Epithelial cell of prostate (primary cell): Measurements from ENCODE around the gene CADM1.

ENCODE experiments used
- DNase-seq: peaks from one replicate; pipeline ENCODE4 v3.0.0-alpha.2; 2011; ENCODE audit warnings: low read depth, low spot score
- H3K27ac ChIP-seq: fragments of 450-650 bp; 2 replicates; pipeline ENCODE4 v1.5.1; 2017; ENCODE audit warnings: mild to moderate bottlenecking

The CADM1 gene

DNA sequence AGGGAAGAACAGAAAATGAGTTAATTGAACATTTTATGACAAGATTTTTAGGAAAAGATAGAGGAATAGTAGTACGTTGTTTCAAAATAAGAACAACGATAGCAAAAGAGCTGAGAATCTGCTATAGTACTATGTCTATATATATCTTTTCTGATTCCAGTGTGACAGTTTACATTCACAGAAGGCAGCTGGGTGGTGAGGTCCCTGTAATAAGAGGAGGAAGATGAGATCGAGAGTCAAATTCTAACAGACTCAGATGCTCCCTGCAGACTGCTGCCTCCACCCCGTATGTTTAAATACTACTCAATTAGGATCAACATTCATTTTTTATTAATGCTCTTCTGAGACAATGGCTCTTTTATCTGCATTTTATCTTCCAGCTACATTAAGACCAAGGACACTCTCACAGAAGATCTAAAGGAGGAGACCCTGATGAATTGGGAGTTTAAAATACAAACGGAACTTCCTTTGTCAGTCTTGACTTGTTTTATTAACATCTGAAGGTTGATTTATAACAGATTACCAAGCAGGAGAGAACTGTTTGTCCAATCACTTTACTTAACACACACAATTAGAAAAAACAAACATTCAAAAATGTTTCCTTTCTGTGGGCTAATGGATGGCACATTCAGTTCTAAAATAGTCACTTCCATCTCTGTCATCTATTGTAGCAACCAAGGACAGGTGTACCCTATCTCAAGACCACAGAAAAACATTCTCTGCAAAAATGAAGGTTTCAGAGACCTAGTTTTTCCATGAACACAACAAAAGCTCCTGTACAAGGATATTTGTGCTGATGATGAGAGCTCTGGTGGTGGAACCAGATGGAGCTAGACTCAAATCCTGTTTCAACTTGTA, 240.2 kb downstream of the CADM1 start:
- H3K27ac ChIP-seq, result no peak overlapping the region
- DNase-seq, result no peak

DNA sequence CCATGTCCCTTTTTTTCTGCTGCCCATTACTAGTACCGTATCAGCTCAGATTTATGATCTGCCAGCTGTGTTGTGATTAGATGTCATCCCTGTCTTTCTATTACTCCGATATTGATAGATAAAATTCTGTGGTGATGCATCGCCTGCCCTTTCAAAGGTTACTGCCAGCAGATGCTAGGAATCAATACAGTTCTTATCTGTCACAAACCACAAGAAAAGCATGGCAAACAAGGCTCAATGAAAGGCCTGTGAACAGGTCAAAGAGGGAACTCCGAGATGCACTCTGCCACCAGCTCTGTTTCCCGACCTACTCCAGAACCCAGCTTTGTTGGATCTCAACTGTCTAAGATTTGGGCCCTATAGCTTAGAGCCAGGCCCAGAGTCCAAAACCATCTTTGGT, 246.0 kb downstream of the CADM1 start:
- DNase-seq, result no peak
- no peak overlapping the region for H3K27ac ChIP-seq

DNA sequence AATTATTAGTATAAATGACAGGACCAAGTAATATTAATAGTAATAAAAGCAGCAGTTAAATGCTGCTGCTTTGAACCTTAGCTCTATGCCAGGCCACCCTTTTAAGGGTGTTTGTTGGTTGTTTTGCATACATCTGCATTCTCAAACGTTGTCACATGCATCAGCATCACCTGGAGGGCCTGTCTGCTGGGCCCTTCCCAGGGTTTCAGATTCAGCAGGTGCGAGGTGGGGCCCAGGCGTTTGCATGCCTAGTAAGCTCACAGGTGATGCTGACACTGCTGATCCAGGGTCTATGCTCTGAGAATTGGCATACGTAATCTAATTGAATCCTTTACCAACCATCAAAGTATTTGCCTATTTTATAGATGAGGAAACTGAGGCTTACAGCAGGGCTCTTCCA, 246.5 kb downstream of the CADM1 start:
- DNase-seq, result no peak
- H3K27ac ChIP-seq, result no peak overlapping the region

DNA sequence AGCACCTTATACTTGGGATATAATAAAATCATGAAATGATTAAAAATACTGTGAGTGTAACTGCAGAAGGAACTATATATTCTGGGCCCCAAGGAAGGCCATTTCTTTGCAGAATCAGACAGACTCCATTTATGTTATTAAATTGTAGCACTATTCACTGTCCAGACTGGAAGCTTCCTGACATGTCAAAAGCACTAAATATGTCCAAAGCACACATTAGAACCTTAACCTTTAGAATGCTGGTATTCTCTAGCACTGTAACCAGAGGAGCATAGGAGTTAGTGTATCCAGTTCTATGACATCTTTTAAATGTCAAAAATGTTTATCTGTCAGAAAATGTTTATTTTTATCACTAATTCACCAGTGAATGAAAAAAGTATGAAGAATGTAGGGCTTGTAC, 246.9 kb downstream of the CADM1 start:
- H3K27ac ChIP-seq, result no peak overlapping the region
- no peak for DNase-seq

DNA sequence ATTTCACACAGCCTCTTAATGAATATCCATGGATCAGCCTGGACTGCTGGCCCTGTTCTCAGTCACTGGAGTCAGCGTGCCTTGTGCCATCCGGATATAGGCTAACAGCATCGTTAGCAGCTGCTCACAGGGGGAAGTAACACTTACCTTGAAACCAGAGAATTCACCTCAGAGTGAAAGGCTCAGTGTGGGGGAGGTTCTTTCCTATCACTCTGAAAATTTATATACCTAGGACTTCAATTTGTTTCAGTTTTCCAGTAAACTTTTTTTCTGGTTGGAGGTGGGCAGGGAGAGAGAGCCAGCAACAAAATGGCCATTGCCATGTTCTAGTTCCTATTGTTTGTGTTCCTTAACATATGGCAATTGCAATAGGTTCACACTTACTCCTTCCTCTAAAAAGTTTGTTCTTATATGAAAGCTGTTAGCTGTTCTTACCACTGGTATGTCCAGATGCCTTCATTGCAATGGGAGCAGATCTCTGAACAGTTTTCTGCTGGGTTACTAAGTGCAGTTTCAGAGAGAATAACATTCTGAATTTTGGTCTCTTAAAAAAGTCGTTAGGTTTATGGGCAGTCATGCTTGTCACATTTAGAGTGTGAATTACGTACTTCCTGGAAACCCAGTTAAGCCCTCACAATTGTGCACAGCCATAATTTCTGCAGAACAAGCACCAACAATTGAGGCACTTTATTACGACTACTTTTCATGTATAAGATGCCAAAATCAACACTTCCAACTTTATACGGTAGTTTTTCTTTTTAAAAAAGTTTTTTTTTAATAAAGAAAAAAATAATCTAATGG, 247.6 kb downstream of the CADM1 start:
- no peak for DNase-seq

DNA sequence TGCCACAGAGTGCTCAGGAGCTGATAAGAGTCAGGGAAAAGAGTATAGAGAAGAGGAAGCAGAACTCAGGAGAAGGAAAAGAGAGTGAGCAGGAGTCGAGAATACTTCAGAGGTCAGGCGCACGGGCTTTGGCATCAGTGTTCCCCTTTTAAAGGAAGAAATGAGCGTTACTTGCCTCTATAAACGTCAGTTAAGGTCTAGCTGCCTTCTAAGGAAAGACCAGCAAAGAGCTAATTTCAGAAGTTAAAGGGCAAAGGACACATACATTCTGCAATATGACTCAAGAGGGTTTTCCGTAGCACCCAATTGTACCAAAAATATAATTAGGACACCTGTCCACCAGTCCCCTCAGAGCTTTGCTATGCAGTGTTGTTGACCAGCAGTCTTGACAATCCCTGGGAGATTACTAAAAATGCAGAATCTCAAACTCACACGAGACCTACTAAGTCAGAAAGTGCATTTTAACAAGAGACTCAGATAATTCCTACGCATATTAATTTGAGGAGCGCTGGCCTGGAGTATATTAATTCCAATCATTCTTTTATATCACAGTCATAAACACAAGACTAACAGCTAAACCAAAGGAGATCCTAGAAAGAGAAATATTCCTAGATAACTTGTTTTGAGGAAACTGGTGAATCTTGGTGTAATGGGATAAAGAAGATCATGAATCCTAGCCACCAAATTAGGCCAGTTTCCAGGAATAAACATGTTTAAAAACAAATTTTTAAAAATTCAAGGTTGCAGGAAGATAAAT, 249.0 kb downstream of the CADM1 start:
- no peak for DNase-seq

More for the DNA sequence above, 247.6 kb downstream of the CADM1 start:
- H3K27ac ChIP-seq, result no peak overlapping the region

DNA sequence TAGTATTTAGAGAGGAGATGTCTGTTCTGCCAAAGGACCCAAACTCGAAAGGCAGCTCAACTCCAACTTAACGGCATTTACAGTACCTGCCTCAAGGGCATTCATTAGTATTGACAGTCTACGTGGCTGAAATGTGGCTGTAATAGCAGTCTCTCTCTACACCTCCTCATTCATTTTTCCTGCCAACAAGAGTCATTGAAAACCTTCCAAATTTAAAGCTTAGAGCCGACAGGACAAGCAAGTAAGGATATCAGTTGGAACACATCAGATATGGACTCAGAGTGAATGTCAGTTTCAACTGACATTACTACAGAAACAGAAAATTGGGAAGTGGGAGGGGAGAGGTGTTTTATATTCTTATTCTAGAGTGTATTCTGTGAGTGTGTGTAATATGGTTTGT, 253.1 kb downstream of the CADM1 start:
- no peak for DNase-seq
- H3K27ac ChIP-seq, result no peak overlapping the region

More for the DNA sequence above, 249.0 kb downstream of the CADM1 start:
- H3K27ac ChIP-seq, result no peak overlapping the region

DNA sequence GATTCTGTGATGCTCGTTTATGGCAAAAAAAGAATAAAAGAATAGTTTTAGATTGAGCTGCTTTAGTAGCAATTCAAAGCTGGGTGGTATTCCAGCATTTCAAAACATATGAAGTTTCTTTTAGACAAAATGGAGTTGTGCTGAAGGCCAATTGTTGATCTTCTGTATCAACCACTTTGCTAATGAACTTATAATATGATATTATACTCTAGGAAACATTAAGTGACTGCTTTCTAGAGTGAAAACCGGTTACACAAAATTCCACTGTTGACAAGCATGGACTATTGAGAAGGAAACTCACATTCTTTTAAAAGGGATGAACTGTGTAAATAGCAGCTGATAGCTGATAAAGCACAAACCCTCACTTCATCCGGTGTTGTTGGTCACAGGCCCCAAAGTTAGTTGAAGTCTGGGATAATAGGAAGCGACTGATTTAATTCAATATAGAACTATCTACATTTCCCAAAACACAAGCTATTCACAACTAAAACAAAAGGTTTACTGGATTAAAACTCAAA, 255.1 kb downstream of the CADM1 start:
- no peak overlapping the region for H3K27ac ChIP-seq
- DNase-seq, result no peak

DNA sequence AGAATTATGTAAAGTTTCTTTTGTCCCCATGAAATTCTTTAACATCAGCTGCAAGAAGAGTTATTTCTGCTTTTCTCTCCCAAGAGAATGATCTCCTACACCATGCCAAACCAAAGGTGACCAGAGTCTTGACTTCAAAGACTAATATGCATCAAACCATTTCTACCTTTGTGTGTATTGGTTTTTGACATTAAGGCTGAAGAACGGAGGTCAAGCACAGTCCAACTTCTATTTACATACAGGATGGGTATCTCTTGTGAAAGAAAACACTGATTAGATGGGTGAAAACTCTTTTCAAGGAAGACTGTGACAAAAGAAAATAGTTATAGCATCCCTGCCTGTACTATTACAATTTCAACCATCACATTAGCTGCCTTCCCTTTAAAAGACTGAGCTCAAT, 256.3 kb downstream of the CADM1 start:
- DNase-seq, result no peak
- H3K27ac ChIP-seq, result no peak overlapping the region

DNA sequence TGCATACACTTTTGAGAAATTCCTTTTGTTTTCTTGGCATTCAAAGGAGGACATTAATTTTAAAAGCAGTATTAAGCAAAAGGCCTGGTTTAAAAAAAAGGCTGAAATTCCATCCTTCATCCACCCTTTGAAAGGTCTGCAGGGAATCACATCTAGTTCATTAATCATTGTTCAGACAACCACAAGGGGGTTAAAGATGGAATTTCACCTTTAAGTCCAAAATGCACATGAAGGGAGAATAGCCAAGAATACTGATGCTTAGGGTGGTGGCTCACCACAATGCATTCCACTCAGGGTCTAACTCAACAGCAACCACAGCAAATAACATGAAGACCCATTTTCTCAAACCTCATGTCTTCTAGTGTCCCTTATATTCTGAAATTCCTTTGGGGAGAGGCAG, 256.9 kb downstream of the CADM1 start:
- H3K27ac ChIP-seq, result no peak overlapping the region
- no peak for DNase-seq

DNA sequence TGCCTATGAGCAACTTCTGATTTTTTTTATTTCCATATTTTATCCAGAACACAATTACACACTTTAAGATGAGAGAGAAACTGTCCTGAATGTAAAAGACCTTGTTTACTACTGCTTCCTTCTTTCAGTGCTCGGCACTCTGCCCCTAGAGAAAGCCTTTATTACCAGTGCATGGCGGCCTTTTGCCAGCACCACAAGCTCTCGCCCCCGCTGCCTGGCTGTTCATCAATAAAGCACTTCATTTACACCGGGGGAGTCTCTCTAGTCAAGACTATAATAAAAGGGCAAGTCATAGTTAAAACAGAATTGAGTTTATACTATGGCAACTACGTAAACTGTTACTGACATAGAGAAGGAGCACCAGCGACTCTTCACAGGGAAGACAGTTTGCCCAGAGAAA, 259.5 kb downstream of the CADM1 start:
- no peak overlapping the region for H3K27ac ChIP-seq
- DNase-seq, result no peak

DNA sequence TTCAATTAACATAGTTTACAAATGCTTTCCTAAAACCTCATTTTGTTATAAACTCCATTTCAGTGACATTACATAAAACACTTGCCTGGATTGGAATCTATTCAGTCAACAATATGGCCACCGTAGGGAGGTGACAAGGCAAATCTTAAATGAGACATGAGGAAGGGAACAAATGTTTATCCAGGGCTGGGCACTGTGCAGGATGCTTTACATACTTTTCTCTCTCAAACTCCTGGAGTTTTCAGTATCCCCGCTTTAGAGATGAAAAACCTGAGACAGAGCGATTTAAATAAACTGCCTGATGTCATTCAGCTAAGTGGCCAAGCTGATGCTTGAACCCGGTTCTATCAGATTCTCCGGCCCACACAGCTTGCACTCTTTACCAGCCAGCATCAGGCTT, 259.9 kb downstream of the CADM1 start:
- DNase-seq, result no peak
- no peak overlapping the region for H3K27ac ChIP-seq

DNA sequence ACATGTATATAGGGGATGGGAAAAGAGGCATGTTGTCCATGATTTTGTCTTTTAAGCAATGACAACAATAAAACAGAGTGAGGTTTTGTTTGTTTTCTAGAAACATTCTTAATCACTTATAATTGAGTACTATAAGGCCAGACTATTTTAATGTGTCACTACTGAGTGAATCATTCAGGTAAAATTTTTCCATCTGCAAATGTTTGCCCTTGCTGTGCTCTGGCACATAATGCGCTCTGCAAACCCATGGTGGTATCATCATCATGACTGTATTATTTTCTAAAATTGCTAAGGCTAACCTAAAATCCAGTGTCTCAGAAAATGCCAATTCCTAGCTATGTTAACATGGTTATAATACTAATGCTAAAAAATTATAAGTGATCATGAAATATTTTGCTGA, 261.2 kb downstream of the CADM1 start:
- H3K27ac ChIP-seq, result no peak overlapping the region
- DNase-seq, result no peak

DNA sequence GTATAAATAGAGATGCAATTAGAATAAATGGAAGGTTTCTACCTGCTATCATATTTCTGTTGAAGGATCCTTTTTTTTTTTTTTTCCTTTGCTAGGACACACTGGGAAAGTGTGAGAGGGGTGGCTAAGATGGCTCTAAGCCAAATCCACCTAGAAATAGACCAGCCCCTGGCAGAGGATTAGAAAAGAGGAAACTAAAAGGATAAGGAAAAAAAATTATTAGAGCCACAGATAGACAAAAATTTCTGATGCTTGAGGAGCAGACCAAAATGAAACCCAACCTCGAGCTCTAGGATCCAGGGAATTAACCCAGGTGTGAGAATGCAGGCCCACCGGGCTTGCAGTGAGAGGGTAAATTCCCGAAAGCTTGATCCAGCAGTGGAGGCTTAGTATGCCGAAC, 262.3 kb downstream of the CADM1 start:
- no peak for DNase-seq
- H3K27ac ChIP-seq, result no peak overlapping the region

DNA sequence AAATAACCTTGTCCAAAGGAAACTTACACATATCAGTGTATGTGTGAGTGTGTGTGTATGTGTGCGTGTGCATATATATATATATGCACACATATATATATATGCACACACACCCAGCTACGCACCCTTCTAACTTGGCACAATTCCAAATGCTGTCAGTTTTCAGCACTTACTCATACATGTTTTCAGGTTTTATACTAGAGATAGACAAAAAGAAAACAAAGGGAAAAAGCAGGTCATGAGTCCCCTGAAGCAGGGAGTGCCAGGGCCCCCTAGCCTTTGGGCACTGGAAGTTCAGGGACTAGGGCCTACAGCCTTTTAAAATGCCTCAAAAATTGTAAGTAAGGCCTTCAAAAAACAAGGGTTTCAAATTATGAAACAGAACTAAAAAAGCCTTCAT, 265.4 kb downstream of the CADM1 start:
- no peak for DNase-seq
- H3K27ac ChIP-seq, result no peak overlapping the region

DNA sequence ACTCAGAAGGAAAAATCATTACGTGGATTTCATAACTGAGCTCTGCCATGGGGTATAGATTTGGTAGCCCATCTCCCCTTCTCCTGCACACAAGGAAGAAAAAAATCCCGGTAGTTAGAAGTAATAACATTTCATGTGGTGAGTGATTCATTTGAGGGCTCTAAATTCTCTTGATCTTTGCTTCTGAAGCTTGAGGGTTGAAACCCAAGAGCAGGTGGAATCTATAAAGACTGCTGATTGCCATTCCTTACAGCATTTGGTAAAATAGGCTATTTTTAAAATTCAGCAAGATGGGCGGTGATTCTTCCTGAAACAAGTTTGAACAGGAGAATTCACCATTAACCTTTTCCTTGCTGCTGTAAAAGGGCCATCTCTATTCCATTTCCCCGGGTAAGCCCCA, 266.1 kb downstream of the CADM1 start:
- no peak for DNase-seq
- H3K27ac ChIP-seq, result no peak overlapping the region

DNA sequence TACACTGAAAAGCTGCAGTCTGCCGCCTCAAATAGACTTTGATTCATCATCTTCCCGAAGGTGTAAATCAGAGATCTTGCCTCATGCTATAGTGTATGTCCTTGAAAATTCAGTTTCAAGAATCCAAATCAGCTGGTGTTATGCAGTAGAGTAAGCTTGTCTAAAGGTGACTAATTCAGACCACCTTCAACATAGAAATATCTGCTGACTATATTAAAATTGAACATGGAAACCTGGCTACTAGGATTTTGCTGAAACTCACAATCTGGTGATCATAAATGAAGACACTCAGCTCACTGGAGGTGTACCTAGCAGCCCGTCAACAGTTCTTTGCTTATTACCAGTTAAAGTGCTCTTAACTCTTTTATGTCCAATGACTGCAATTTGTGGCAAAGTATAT, 266.6 kb downstream of the CADM1 start:
- no peak overlapping the region for H3K27ac ChIP-seq
- no peak for DNase-seq

DNA sequence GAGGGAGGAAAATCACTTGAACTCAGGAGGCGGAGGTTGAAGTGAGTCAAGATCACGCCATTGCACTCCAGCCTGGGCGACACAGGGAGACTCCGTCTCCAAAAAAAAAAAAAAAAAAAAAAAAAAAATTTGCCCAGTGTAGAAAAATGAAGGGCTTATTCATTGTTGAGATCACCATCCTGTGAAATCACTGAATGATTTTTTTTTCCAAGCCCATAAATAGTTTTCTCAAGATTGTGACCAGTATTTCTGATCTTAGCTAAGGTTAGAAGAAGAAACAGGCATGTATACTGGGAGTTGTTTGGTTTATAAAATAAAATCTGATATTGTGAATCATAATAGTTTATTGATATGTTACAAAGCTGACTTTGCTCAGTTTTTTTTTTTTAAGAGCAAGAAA, 269.4 kb downstream of the CADM1 start:
- H3K27ac ChIP-seq, result no peak overlapping the region
- no peak for DNase-seq

DNA sequence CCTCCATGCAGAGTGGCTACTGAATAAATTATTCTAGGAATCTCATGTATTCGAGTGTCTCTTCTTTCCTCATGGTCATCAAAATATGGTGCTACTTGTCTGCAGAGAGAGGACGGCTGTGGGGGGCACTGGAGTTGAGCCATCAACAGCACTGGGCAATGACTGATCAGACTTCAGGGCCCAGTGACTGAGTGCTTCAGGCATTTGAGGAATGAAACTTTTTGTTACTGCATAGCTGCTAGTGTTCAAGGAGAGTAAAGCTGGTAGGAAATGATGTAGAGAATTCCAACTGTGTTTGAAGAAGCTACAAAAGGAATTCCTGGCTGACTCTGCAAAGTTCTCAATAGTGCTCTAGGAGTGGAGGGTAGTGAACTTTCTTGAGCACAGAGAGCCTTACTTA, 277.7 kb downstream of the CADM1 start:
- peak overlapping the region; percentile 14 for H3K27ac ChIP-seq
- DNase-seq, result no peak

DNA sequence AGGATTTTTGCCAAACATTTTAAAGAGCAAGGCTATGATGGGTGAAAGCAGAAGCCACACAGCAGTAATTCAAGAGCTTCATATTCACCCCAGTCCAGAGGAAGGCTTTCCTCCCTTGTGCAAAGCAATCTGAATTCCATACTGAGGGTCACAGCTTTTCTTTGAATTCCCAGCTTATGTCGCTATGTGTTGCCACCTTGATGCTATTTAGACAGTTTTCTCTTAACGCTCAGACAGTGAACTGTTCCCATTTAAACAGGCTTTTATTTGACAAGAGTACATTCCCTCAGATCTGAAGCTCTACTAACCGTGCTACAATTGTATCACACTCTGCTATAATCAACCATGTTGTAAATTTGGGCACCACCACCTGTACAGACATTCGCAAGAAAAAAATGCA, 279.7 kb downstream of the CADM1 start:
- DNase-seq, result no peak
- no peak overlapping the region for H3K27ac ChIP-seq
